Measurements from ENCODE around the gene PRC1. TPM values are rescaled to one million over a fixed set of nuclear protein-coding genes. Genes with fewer than 3 reads are reported as not detected.

PRC1 gene
- total RNA-seq, 3 donors from 2014 or later (not counting 1 experiment from before 2014, with no cell fraction given), result 18.9 to 25.1 (median 23.3) TPM

DNA sequence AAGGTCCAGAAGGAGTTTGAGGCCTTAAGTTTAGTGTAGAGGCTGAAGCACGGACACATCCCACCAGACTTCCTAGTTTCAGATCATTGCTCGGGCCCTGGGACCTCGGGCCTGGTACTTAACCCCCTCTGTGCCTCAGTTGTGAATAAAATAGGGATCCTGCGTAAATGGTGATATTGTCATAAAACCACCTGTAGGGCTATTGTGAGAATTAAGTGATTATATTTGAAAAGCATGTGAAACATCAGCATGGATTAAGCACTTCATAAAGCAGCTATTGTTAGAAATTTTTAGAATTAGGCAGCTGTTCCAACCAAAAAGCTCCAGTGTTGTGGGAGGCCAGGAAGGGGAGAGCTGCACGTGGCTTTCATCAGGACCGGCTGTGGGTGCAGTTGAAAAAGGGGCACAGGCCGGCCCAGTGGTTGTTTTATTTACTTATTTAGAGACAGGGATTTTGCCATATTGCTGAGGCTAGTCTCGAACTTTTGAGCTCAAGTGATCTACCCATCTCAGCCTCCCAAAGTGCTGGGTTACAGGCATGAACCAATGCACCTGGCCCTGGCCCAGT lies 35.2 kb downstream of the PRC1 start:
- H3K4me3 Mint-ChIP-seq, result no peak overlapping the region
- Histone ChIP-seq H3K4me3 (ENCODE audit: low read length) (no peak overlapping the region), H3K36me3 (ENCODE audit: control insufficient read depth, insufficient read depth, low read length) (peaks cover 10% of the 10 kb centered on the region), H3K27me3 (ENCODE audit: control insufficient read depth, insufficient read depth, low read length) (no peaks in the 10 kb centered on the region), H3K27ac (ENCODE audit: low read length) (no peak overlapping the region), H3K4me1 (ENCODE audit: control insufficient read depth, insufficient read depth, low read length) (peaks cover 20% of the 10 kb centered on the region), H3K9me3 (ENCODE audit: control insufficient read depth, insufficient read depth, low read length) (no peaks in the 10 kb centered on the region)
- no peaks in the 10 kb centered on the region for H3K9me3 Mint-ChIP-seq
- DNase-seq (no peak), ATAC-seq (no peak)
- no peaks in the 10 kb centered on the region for H3K36me3 Mint-ChIP-seq
- H3K27ac Mint-ChIP-seq, result no peak overlapping the region
- no peaks in the 10 kb centered on the region for H3K27me3 Mint-ChIP-seq (ENCODE audit: low read depth in 2 of 2)
- peaks cover 0 to 6% of the 10 kb centered on the region in 2 donors for H3K4me1 Mint-ChIP-seq
- intact Hi-C loops (cut with micrococcal nuclease), result no loop called here
- 91% methylated on average over 7 of the region's 8 CpGs for whole genome bisulfite sequencing (ENCODE audit: insufficient coverage)
- TF ChIP-seq, protein P1, sequence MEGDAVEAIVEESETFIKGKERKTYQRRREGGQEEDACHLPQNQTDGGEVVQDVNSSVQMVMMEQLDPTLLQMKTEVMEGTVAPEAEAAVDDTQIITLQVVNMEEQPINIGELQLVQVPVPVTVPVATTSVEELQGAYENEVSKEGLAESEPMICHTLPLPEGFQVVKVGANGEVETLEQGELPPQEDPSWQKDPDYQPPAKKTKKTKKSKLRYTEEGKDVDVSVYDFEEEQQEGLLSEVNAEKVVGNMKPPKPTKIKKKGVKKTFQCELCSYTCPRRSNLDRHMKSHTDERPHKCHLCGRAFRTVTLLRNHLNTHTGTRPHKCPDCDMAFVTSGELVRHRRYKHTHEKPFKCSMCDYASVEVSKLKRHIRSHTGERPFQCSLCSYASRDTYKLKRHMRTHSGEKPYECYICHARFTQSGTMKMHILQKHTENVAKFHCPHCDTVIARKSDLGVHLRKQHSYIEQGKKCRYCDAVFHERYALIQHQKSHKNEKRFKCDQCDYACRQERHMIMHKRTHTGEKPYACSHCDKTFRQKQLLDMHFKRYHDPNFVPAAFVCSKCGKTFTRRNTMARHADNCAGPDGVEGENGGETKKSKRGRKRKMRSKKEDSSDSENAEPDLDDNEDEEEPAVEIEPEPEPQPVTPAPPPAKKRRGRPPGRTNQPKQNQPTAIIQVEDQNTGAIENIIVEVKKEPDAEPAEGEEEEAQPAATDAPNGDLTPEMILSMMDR (IDR thresholded peaks at IDR 0.05), result no peak

DNA sequence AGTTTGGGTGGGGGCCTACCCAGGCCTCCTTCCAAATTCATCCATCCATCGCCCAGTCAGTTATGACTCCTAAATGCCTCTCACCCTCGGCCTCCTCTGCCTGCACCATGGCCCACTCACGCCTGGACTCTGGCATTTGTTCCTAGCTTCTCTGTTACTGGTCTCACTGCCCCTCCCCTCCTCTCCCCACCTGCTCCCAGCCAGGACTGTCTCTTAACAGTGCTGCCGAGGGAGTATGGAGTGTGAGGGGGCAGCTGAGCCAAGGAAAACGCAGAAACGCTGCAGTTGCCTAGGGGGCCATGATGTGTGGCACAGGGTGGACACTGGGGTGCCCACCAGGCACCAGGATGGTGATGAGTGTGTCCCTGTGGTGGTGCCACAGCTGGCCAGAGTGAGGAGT lies 36.5 kb downstream of the PRC1 start:
- H3K27me3 Mint-ChIP-seq (ENCODE audit: low read depth in 2 of 2), result no peaks in the 10 kb centered on the region
- no peaks in the 10 kb centered on the region for H3K36me3 Mint-ChIP-seq
- H3K4me3 ChIP-seq (ENCODE audit: low read length), result no peak overlapping the region
- peak overlapping the region; percentile 47 for H3K4me3 Mint-ChIP-seq
- DNase-seq (no peak), ATAC-seq (no peak)
- no peaks in the 10 kb centered on the region for H3K27me3 ChIP-seq (ENCODE audit: control insufficient read depth, insufficient read depth, low read length)
- H3K9me3 Mint-ChIP-seq, result no peaks in the 10 kb centered on the region
- peaks cover 21% of the 10 kb centered on the region for H3K36me3 ChIP-seq (ENCODE audit: control insufficient read depth, insufficient read depth, low read length)
- H3K27ac Mint-ChIP-seq, result no peak overlapping the region
- no peak overlapping the region for H3K27ac ChIP-seq (ENCODE audit: low read length)
- TF ChIP-seq, protein P1 (IDR thresholded peaks at IDR 0.05), result no peak
- intact Hi-C loops (cut with micrococcal nuclease), result loop anchor here (2.0 kb wide), 1 partner anchor 91 kb away; no protein-coding TSS in a partner anchor
- peaks cover 0 to 10% of the 10 kb centered on the region in 2 donors for H3K4me1 Mint-ChIP-seq
- no peaks in the 10 kb centered on the region for H3K9me3 ChIP-seq (ENCODE audit: control insufficient read depth, insufficient read depth, low read length)
- peaks cover 20% of the 10 kb centered on the region for H3K4me1 ChIP-seq (ENCODE audit: control insufficient read depth, insufficient read depth, low read length)
- WGBS (ENCODE audit: insufficient coverage), result 98% methylated on average over 6 of the region's 6 CpGs

DNA sequence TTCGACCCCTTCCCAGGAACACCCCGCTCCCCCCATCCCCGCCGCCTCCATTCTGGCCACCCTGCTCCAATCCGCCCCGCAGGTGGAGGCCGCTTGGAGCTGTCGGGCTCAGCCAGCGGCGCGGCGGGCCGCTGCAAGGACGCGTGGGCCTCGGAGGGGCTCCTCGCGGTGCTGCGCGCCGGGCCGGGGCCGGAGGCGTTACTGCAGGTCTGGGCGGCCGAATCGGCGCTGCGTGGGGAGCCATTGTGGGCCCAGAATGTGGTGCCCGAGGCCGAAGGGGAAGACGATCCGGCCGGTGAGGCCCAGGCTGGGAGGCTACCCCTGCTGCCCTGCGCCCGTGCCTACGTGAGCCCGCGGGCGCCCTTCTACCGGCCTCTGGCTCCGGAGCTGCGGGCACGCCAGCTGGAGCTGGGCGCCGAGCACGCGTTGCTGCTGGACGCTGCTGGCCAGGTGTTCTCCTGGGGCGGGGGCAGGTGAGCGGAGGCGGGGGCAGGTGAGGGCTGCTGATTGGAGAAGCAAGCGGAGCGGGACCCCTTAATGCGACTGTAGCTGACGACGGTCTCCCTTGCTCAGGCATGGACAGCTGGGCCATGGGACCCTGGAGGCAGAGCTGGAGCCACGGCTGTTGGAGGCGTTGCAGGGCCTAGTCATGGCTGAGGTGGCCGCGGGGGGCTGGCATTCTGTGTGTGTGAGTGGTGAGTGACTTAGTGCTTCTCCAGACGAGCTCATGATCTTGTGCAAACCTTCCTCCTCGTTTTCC lies 37.1 kb downstream of the PRC1 start:
- no peak overlapping the region for H3K27ac Mint-ChIP-seq
- WGBS (ENCODE audit: insufficient coverage), result 75% methylated on average over 63 of the region's 63 CpGs
- H3K36me3 Mint-ChIP-seq, result no peaks in the 10 kb centered on the region
- intact Hi-C loops (cut with micrococcal nuclease), result loop anchor here (2.0 kb wide), 1 partner anchor 92 kb away; no protein-coding TSS in a partner anchor
- peak overlapping the region; percentile 16 for H3K4me3 ChIP-seq (ENCODE audit: low read length)
- TF ChIP-seq, protein P1 (IDR thresholded peaks at IDR 0.05), result no peak
- no peaks in the 10 kb centered on the region for H3K27me3 ChIP-seq (ENCODE audit: control insufficient read depth, insufficient read depth, low read length)
- ATAC-seq (no peak), DNase-seq (no peak)
- H3K36me3 ChIP-seq (ENCODE audit: control insufficient read depth, insufficient read depth, low read length), result peaks cover 23% of the 10 kb centered on the region
- no peaks in the 10 kb centered on the region for H3K9me3 Mint-ChIP-seq
- no peak overlapping the region for H3K27ac ChIP-seq (ENCODE audit: low read length)
- H3K9me3 ChIP-seq (ENCODE audit: control insufficient read depth, insufficient read depth, low read length), result no peaks in the 10 kb centered on the region
- peaks cover 0 to 10% of the 10 kb centered on the region in 2 donors for H3K4me1 Mint-ChIP-seq
- H3K4me1 ChIP-seq (ENCODE audit: control insufficient read depth, insufficient read depth, low read length), result peaks cover 20% of the 10 kb centered on the region
- peak overlapping the region; percentile 63 for H3K4me3 Mint-ChIP-seq
- no peaks in the 10 kb centered on the region for H3K27me3 Mint-ChIP-seq (ENCODE audit: low read depth in 2 of 2)

All from natural killer cell (primary cell).